HCT116 (cell line): ENCODE results near the gene NCDN. TPM values are rescaled to one million over a fixed set of nuclear protein-coding genes. Genes with fewer than 3 reads are reported as not detected.

ENCODE experiments used
- ATAC-seq: fragments of 200-7000 bp; cut with Tn5 transposase; 2 replicates; pipeline ENCODE4 v1.9.1; 2020; ENCODE audit warnings: mild to moderate bottlenecking, moderate library complexity
- BruUV-seq: library from RNA; stranded (reverse); fragments of 400-500 nt; replicated peaks from 2 replicates; lab custom pipeline; 2021; lab: Mats Ljungman, UMichigan
- CTCF ChIA-PET: fragments of 300-600 bp; sonication (Branson Sonifier 250); formaldehyde crosslinking; loops from one replicate; lab custom pipeline; 2021; ENCODE audit warnings: antibody characterized with exemption; lab: Charles Lee
- POLR2A ChIA-PET: fragments of 300-600, 350-600 bp; sonication (Branson Sonifier 250); formaldehyde crosslinking; loops from one replicate; lab custom pipeline; 2021; ENCODE audit warnings: antibody characterized with exemption; lab: Charles Lee
- RAD21 ChIA-PET, 2 experiments: fragments of 300-600 bp; sonication (Branson Sonifier 250); formaldehyde crosslinking; loops; one replicate each; lab custom pipeline; 2023; ENCODE audit warnings: low total read pairs in 2 of 2; ENCODE audit not compliant: uncharacterized antibody in 2 of 2, unreplicated experiment in 2 of 2, low non-redundant PET in 1 of 2; lab: Charles Lee
- DNase-seq: peaks from one replicate; pipeline ENCODE4 v3.0.0-alpha.2; 2010; ENCODE audit warnings: low read depth, low spot score
- H2AFZ ChIP-seq: fragments of 200-600 bp; shearing (Covaris generic), sonication (generic); 2 replicates; pipeline ENCODE4 v1.6.1; 2017; ENCODE audit warnings: low read depth, mixed run types, mixed read lengths, antibody characterized with exemption, low read length; ENCODE audit not compliant: poor library complexity, severe bottlenecking
- H3K27ac ChIP-seq: 2 replicates; pipeline ENCODE4 v1.5.1; 2012; ENCODE audit warnings: low read depth, low read length
- H3K27me3 ChIP-seq: fragments of 200-600 bp; sonication (generic); 2 replicates; pipeline ENCODE4 v1.6.1; 2016; ENCODE audit warnings: mixed run types, low read length, mixed read lengths; ENCODE audit not compliant: insufficient read depth
- H3K36me3 ChIP-seq, 2 experiments: fragments of 200-500 bp in 1 of 2; fragments of 200-600 bp in 1 of 2; sonication (Bioruptor generic) in 1 of 2; sonication (generic) in 1 of 2; 2 replicates each; pipeline versions ENCODE4 v1.5.1 to v1.6.1; 2014 to 2016; ENCODE audit warnings: low read length in 2 of 2, inconsistent platforms in 1 of 2, mixed read lengths in 1 of 2, mixed run types in 1 of 2; ENCODE audit not compliant: insufficient read depth in 2 of 2, control insufficient read depth in 1 of 2
- H3K4me1 ChIP-seq, 2 experiments: fragments of 200-600 bp in 1 of 2; sonication (generic) in 1 of 2; 2 replicates each; pipeline versions ENCODE4 v1.5.1 to v1.6.1; 2012 to 2017; ENCODE audit warnings: low read length in 2 of 2, inconsistent platforms in 1 of 2, mild to moderate bottlenecking in 1 of 2, mixed read lengths in 1 of 2, mixed run types in 1 of 2, moderate library complexity in 1 of 2; ENCODE audit not compliant: insufficient read depth in 2 of 2, control insufficient read depth in 1 of 2
- H3K4me2 ChIP-seq: fragments of 200-600 bp; sonication (generic); 2 replicates; pipeline ENCODE4 v1.6.1; 2017; ENCODE audit warnings: mixed run types, low read length, mixed read lengths
- H3K4me3 ChIP-seq, 2 experiments: fragments of 200-600 bp in 1 of 2; sonication (generic) in 1 of 2; replicated peaks in 1 of 2; 2 replicates each; pipeline ENCODE4 v1.5.1; 2011 to 2016; ENCODE audit warnings: low read length in 2 of 2, control low read depth in 1 of 2, low read depth in 1 of 2, mild to moderate bottlenecking in 1 of 2, mixed read lengths in 1 of 2, mixed run types in 1 of 2
- H3K79me2 ChIP-seq: fragments of 200-600 bp; sonication (generic); 2 replicates; pipeline ENCODE4 v1.6.1; 2017; ENCODE audit warnings: mild to moderate bottlenecking, mixed run types, low read length, moderate library complexity, mixed read lengths; ENCODE audit not compliant: insufficient read depth
- H3K9ac ChIP-seq: fragments of 200-600 bp; sonication (generic); 2 replicates; pipeline ENCODE4 v1.6.1; 2016; ENCODE audit warnings: low read length, mixed read lengths
- H3K9me2 ChIP-seq: fragments of 200-600 bp; sonication (generic), shearing (Covaris generic); 2 replicates; pipeline ENCODE4 v1.6.1; 2017; ENCODE audit warnings: mixed run types, mild to moderate bottlenecking, moderate library complexity; ENCODE audit not compliant: insufficient read depth
- H3K9me3 ChIP-seq, 2 experiments: fragments of 200-500 bp in 1 of 2; fragments of 200-600 bp in 1 of 2; sonication (Bioruptor generic) in 1 of 2; sonication (generic) in 1 of 2; 2 replicates each; pipeline ENCODE4 v1.6.1; 2014 to 2017; ENCODE audit warnings: low read length in 2 of 2, mixed read lengths in 2 of 2, inconsistent platforms in 1 of 2, low read depth in 1 of 2, mild to moderate bottlenecking in 1 of 2, mixed run types in 1 of 2, moderate library complexity in 1 of 2; ENCODE audit not compliant: control insufficient read depth in 1 of 2, insufficient read depth in 1 of 2
- H4K20me1 ChIP-seq: fragments of 200-600 bp; sonication (generic), shearing (Covaris generic); 2 replicates; pipeline ENCODE4 v1.6.1; 2017; ENCODE audit warnings: mixed run types, mild to moderate bottlenecking, moderate library complexity; ENCODE audit not compliant: insufficient read depth
- CEBPB ChIP-seq: IDR thresholded peaks from 2 replicates; pipeline ENCODE4 v1.6.1; 2012; ENCODE audit warnings: low read depth
- CTCF ChIP-seq, 3 experiments: fragments of 200-600 bp in 1 of 3; sonication (generic) in 1 of 3; IDR thresholded peaks in 2 of 3; conservative IDR thresholded peaks in 1 of 3; 2 replicates each; pipeline ENCODE4 v1.5.1; 2012 to 2017; ENCODE audit warnings: low read depth in 2 of 3, low read length in 2 of 3, antibody characterized with exemption in 1 of 3, borderline replicate concordance in 1 of 3, control low read depth in 1 of 3, mild to moderate bottlenecking in 1 of 3, mixed read lengths in 1 of 3, mixed run types in 1 of 3, moderate library complexity in 1 of 3; ENCODE audit not compliant: insufficient read depth in 1 of 3
- ELF1 ChIP-seq: IDR thresholded peaks from 2 replicates; pipeline ENCODE4 v1.6.1; 2012; ENCODE audit warnings: low read depth, borderline replicate concordance
- EZH2 ChIP-seq: fragments of 200-600 bp; sonication (generic); IDR thresholded peaks from 2 replicates; pipeline ENCODE4 v1.6.1; 2017; ENCODE audit warnings: antibody characterized with exemption, mixed run types
- EZH2phosphoT487 ChIP-seq: fragments of 200-600 bp; IDR thresholded peaks from 2 replicates; pipeline ENCODE4 v1.6.1; 2018; ENCODE audit warnings: antibody characterized with exemption, borderline replicate concordance
- FOSL1 ChIP-seq: IDR thresholded peaks from 2 replicates; pipeline ENCODE4 v1.6.1; 2012; ENCODE audit warnings: low read depth
- MAX ChIP-seq: IDR thresholded peaks from 2 replicates; pipeline ENCODE4 v1.6.1; 2012
- POLR2A ChIP-seq: IDR thresholded peaks from 2 replicates; pipeline ENCODE4 v1.7.0; 2011; ENCODE audit warnings: borderline replicate concordance; ENCODE audit not compliant: insufficient read depth, insufficient read length; ENCODE audit errors: extremely low read depth
- POLR2AphosphoS5 ChIP-seq: IDR thresholded peaks from 2 replicates; pipeline ENCODE4 v1.6.1; 2011; ENCODE audit warnings: mild to moderate bottlenecking, low read depth, low read length, moderate library complexity
- SIN3A ChIP-seq: IDR thresholded peaks from 2 replicates; pipeline ENCODE4 v1.6.1; 2012; ENCODE audit warnings: low read depth
- SRF ChIP-seq: IDR thresholded peaks from 2 replicates; pipeline ENCODE4 v1.6.1; 2012; ENCODE audit warnings: low read depth
- ZBTB33 ChIP-seq: IDR thresholded peaks from 2 replicates; pipeline ENCODE4 v1.6.1; 2011; ENCODE audit warnings: mild to moderate bottlenecking, low read length, moderate library complexity; ENCODE audit not compliant: insufficient replicate concordance; ENCODE audit errors: extremely low read depth
- ZFX ChIP-seq: fragments of 450-650 bp; IDR thresholded peaks from 2 replicates; pipeline ENCODE4 v1.6.1; 2017
- intact Hi-C: fragments of 100-400 bp; cut with micrococcal nuclease; formaldehyde crosslinking; loops from 2 replicates; pipeline ENCODE4 v1.10.0; 2022
- total RNA-seq: library from RNA; stranded (reverse); gene quantifications from one replicate; pipeline ENCODE4 v1.2.1, GENCODE V29; 2021; ENCODE audit not compliant: unreplicated experiment

NCDN gene
- total RNA-seq, 1 experiment from 2014 or later = 24.5 TPM

GRCh38 chr1:35518183-35518582, 39.4 kb upstream of the NCDN start:
- no peak overlapping the region for H2AFZ ChIP-seq
- no peaks in the 10 kb centered on the region for H3K9me2 ChIP-seq
- no peaks in the 10 kb centered on the region for H3K27me3 ChIP-seq
- no peak overlapping the region for H3K9ac ChIP-seq
- H3K27ac ChIP-seq = no peak overlapping the region
- H3K36me3 ChIP-seq = 0 out of 4 replicates have a peak, but pooled peaks cover 0 to 3% of the 10 kb centered on the region in 2 experiments
- no peaks in the 10 kb centered on the region for H3K9me3 ChIP-seq
- DNase-seq (no peak), ATAC-seq (no peak)
- H3K4me3 ChIP-seq = no peak overlapping the region
- no TSS peak for BruUV-seq
- RAD21 ChIA-PET = no interaction called here
- intact Hi-C loops = no loop called here
- CTCF ChIA-PET = no interaction called here
- H3K4me2 ChIP-seq = no peak overlapping the region
- TF ChIP-seq ZBTB33 (no peak), MAX (no peak)
- H3K4me1 ChIP-seq = peaks cover 0 to 4% of the 10 kb centered on the region in 2 experiments; a peak in 1 of 4 replicates
- H3K79me2 ChIP-seq = peaks cover 15% of the 10 kb centered on the region
- POLR2A ChIA-PET = no interaction called here
- no peaks in the 10 kb centered on the region for H4K20me1 ChIP-seq

GRCh38 chr1:35519432-35519831, 38.2 kb upstream of the NCDN start:
- intact Hi-C loops = no loop called here
- no peaks in the 10 kb centered on the region for H3K27me3 ChIP-seq
- ATAC-seq (no peak), DNase-seq (no peak)
- no peaks in the 10 kb centered on the region for H4K20me1 ChIP-seq
- peaks cover 10% of the 10 kb centered on the region for H3K79me2 ChIP-seq
- ChIA-PET CTCF (no interaction called here), POLR2A (no interaction called here), RAD21 (no interaction called here)
- H3K4me2 ChIP-seq = no peak overlapping the region
- BruUV-seq = no TSS peak
- H3K27ac ChIP-seq = no peak overlapping the region
- H3K9me2 ChIP-seq = no peaks in the 10 kb centered on the region
- H3K9me3 ChIP-seq = no peaks in the 10 kb centered on the region
- peaks cover 6 to 10% of the 10 kb centered on the region in 2 experiments; a peak in 2 of 4 replicates for H3K4me1 ChIP-seq
- no peak overlapping the region for H2AFZ ChIP-seq
- no peak overlapping the region for H3K9ac ChIP-seq
- H3K36me3 ChIP-seq = 0 out of 4 replicates have a peak, but pooled peaks cover 0 to 3% of the 10 kb centered on the region in 2 experiments
- H3K4me3 ChIP-seq = no peak overlapping the region
- no peak for TF ChIP-seq ZFX
- no peak for TF ChIP-seq SIN3A
- TF ChIP-seq EZH2 = no peak
- no peak for TF ChIP-seq EZH2phosphoT487
- no peak for TF ChIP-seq ELF1
- TF ChIP-seq SRF = no peak
- TF ChIP-seq CEBPB = no peak
- TF ChIP-seq FOSL1 = no peak
- no peak for TF ChIP-seq MAX
- TF ChIP-seq CTCF (IDR thresholded peaks at IDR 0.05 in 2 of 3, conservative IDR thresholded peaks at IDR 0.05 in 1 of 3; ENCODE audit: borderline replicate concordance in 1 of 3, insufficient read depth in 1 of 3, low read depth in 2 of 3, low read length in 2 of 3) = no peak
- no peak for TF ChIP-seq POLR2AphosphoS5
- TF ChIP-seq ZBTB33 = no peak
- TF ChIP-seq POLR2A = no peak
